HG02571 (cell line): Measurements from ENCODE around the gene PSME1.

Experiments used
- ATAC-seq: cut with Tn5 transposase; IDR thresholded peaks from one replicate; pipeline ENCODE4 v1.9.1; 2021; ENCODE audit warnings: mild to moderate bottlenecking, moderate library complexity; ENCODE audit not compliant: unreplicated experiment

Gene PSME1

DNA sequence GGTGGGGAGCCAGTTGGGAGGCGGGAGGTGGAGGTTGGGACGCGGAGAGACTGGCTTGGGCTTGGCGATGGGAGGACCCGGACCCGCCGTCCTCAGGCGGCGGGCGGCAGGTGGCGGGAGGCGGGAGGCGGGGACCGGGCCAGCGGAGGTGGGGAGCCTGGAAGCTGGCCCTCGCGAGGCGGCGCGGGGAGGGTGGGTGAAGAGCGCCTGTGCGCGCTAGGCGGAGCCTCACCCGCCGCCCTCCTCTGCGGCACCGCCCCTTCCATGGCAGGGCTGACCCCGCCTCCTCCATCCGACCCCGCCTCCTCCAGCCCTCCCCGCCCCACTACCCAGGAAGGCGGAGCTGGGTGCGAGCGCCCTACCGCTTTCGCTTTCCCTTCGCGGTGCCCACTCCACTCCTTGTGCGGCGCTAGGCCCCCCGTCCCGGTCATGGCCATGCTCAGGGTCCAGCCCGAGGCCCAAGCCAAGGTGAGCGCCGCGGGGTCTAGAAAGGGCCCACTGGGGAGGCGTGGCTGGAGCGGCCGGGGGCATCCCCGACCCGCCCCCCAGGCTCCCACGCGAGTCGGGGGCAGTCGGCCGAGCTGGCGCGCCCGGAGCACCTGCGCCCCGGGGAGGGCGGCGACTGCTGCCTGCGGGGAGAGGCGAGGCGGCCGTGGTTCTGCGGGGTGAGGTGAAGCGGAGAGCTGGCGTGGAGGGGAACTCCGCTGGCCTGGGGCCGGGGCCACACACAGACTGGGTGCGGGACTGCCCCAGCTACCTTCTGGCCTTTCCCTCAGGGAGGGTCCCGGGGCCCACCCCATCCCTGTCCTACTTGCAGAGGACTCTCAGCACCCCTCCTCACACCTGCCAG, at the start of gene PSME1:
TSS of gene PSME1 (plus strand) at position 361 of the 850 bp plus-strand sequence. CDS start at position 430, 69 bp downstream.
- peak; percentile 79 for ATAC-seq

- no peak for ATAC-seq
Observed at GRCh38 chr14:24087004-24087403, 49.0 kb upstream of the PSME1 start.

DNA sequence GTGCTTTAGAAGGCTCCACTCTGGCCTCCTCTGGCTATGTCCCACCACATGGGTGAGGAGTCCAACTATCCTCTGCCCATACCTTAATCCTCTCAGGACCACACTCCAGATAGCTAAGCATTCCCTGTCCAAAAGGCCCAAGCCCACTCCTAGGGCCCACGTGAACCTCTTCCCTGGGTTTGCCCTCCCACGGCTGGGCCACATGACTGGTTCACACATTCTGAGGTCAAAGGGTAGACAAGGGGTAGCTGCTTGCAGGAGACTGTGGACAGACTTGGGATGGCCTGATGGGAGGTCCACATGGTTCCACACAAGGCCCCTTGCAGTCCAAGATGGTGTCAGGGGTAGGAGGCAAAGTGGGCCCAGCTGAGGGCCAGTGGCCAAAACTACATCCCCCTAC, 47.9 kb upstream of the PSME1 start:
- no peak for ATAC-seq

- ATAC-seq: no peak
Observed at GRCh38 chr14:24089890-24090289, 46.1 kb upstream of the PSME1 start.

DNA sequence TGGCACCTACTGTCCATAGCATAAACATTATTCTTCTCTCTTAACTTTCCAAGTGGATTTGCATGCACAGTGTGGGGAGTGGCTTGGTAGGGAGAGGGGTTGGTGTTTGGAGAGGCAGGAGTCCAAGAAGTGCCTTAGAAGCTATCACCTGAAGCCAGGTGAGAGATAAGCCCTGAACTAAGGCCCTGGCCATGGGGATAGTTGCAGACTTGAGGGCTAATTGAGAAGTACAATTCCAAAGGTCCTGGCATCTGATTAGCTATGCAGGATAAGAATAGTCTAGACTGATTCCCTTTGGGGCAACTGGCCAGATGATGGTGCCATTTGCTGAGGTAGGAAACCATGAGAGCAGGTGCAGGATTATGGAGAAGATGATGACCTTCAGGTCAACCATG, 43.9 kb upstream of the PSME1 start:
- ATAC-seq: no peak

DNA sequence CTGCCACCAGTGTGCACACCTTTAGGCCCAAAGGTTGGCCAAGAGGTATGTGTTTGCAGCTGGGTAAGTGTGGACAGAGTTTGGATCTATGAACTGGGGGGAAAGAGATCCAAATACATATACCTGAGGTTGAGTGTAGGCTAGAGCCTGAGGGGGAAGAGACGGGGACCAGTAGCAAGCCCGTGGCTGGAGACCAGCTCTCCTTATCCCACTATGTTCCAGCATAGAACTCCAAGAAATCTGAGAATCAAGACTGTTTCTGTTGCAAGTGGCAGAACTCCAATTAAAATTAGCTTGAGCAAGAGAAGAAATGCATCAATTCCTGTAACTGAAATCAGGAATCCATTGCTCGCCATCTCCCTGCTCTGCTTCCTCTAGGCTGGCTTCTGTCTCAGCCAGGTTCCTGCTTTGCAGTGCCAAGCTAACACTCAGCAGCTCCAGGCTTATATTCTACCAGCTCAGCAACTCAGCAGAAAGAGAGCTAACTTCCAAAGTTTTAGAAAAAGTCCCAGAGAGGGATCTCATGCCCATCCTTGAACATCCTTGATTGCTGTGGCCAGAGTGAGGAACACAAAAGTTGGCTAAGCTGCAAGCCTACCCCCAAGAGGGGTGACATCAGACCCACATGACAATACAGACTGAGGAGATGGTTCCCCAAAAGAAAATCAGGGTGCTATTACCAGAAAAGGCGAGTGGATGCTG, 43.3 kb upstream of the PSME1 start:
- no peak for ATAC-seq

- no peak for ATAC-seq
Observed at GRCh38 chr14:24093207-24093900, 42.6 kb upstream of the PSME1 start.

DNA sequence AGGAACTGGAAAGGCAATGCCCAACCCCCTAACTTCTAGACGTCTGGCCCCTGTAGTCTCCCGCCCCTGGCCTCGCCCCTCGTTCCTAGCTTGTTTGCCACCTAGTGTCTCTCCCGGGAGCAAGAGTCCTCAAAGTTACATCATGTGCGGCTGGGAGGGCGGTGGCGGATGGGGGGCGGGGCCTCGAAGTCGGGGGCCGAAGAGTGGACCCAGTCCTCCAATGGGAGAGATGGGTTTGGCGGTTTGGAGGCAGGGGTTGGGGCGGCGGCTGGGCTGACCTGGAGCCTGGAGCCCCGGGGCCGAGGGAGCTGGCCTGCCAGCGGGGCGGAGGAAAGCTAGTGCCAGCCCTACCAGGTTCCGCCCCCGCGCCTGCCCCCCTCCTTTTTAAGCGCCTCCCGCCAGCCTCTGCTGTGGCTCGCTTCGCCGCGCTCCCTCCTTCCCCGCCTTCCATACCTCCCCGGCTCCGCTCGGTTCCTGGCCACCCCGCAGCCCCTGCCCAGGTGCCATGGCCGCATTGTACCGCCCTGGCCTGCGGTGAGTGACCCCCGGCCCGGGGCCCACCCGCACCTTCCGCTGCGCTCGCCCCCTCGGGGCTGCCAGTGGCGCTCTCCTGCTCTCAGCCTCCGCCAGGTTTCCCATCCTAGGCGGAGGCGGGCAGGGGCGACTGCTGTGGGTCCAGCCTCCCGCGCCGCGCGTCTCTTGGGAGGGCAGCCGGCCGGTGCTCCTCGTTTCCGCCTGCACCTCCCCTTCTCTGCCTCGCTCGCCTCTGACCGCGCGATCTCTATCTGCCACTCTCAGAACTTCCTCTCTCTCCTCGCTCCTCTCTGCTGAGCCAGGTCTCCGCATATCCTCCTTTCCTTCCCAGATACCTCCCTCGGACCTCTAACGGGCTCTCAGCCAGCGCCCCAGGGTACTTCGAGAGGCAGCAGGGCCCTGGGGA, 41.8 kb upstream of the PSME1 start, which contains the start of gene PCK2:
TSS of gene PCK2 (plus strand) at position 411 of the 940 bp plus-strand sequence. CDS start at position 506, 95 bp downstream.
- ATAC-seq: peak; percentile 48

DNA sequence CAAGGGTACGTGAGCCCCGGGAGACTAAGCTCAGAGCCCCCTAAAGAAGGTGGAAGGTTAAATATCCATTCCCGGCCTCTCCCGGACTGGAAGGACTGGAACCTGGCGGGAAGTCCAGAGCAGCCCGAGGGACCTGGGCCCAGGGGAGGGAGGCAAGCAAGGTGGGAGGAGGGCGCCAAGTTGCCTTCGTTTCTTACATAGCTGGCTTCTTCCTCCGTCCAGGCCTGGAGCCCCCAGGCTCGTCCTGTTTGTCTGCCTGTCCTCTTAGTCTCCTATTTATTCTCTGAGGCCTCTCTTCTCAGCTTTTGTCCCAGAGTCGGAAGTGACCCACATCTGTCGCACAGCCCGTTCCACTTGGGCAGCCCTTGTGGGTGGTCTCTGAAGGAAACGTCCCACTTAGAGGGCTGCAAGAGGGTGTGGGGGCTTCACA, 41.1 kb upstream of the PSME1 start:
- ATAC-seq: no peak

- peak; percentile 53 for ATAC-seq
Observed at GRCh38 chr14:24095271-24096068, 40.5 kb upstream of the PSME1 start.

- no peak for ATAC-seq
Observed at GRCh38 chr14:24096545-24097181, 39.3 kb upstream of the PSME1 start.

- ATAC-seq: no peak
Observed at GRCh38 chr14:24098229-24098926, 37.6 kb upstream of the PSME1 start.

DNA sequence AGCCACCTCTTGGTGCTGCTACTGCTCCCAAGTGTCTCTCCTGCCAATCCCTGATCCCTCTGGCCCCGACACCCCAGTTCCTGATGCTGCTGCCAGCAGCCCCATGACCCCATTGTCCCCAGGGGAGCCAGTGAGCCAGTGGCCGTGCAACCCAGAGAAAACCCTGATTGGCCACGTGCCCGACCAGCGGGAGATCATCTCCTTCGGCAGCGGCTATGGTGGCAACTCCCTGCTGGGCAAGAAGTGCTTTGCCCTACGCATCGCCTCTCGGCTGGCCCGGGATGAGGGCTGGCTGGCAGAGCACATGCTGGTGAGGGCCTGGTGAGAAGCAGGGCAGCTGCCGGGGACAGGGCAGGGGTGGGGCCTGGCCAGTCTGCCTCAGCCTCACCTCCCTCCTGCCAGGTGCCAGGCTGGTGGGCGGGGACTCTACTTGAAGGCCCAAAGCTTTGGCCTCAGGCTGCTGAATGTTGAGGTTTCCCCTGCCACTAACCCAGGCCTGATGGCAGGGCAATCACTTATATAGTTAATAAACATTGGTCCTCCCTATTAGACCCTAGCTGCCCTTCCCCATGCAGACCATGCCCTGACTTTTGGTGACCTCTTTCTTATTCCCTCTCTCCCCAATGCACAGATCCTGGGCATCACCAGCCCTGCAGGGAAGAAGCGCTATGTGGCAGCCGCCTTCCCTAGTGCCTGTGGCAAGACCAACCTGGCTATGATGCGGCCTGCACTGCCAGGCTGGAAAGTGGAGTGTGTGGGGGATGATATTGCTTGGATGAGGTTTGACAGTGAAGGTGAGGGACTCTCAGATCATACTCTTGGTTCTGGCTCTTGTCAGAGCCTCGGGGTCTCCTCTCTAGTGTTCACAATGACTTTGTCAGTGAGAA, 36.8 kb upstream of the PSME1 start:
- ATAC-seq: no peak

DNA sequence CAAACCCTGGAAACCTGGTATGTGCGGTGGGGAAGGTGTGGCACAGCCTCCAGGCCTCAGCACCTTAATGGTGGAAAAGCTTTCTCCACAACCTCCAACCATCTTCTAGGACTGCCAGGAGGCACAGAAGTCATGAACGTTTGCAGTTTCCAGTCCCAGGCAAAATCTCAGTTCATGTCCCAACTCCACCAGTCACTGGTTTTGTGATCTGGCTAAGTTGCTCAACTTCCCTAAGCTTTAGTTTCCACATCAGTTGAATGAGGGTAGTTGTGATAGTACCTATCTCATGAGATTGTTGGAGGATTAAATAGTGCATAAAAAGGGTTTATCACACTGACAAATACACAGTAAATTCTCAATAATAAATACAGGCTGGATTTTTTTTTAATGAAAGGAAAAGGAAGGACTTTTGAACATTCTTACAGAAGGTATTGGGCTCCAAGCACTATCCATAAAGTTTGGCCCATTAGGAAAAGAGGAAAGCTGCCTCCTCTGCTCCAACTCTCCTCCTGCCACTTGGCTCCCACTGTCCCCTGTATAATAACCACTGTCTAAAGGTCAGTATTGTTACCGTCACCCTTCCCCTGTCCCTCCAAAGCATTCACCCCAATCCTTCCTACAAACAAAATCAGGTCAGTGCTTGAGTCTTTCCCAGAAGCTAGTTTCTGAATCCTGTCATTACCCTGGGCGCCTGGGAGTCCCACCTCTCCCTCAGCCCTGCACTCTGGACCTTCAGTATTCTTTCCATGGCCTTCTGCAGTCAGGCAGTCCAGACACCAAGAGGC, 35.6 kb upstream of the PSME1 start:
- no peak for ATAC-seq

DNA sequence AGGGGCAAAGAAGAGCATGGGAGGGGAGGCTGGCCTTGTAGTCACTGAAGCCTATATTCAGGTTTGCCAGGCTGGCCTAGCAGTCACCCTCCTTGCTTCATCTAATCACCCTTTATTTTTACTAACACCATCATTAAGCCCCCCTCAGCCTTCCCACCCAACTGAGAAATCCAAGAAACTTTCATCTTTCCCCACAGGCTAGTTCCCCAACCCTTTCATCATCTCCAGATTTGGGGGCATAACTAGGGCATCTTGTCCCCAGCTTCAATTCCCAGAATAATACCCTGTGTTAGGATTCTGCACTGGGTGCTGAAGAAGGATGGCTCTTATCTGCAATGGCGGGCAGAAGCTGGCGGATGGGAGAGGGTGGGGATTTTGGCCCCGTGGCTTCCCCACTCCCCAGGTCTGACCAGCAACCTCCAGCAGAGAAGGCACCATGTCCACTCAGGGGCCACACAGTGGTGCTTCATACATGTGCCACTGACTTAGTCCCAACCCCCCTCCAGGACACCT, 35.0 kb upstream of the PSME1 start:
- no peak for ATAC-seq

DNA sequence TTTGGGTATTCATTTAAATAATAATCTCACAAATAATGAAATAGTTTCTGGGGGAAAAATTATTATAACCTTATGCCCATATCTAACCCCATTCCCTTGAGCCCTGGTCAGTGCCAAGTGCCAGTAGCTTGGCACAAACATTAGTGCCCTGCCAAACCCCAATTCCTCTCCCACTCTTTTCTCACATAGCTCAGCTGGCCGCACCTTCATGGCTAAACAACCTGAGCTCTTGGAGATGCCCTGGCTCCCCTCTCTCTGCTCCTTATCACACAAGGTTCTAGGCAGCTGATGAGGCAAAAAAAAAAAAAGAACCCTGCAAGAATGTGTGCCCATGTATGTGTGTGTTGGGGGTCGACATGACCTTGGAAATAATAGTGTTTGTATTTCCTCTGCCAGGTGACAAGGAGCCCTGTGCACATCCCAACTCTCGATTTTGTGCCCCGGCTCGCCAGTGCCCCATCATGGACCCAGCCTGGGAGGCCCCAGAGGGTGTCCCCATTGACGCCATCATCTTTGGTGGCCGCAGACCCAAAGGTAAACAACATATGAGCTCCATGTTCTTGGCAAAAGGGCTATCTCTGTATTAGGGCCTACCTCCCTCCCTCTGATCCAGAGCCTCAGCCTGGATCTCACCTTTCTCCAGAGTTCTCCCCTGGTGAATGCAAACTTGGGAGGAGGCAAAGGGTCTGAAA, 33.5 kb upstream of the PSME1 start:
- no peak for ATAC-seq
